Upper lobe of right lung (tissue), 1 donor: ENCODE measurements around the gene DNAH2. TPM values are rescaled to one million over a fixed set of nuclear protein-coding genes. Genes with fewer than 3 reads are reported as not detected.

Experiments
- ATAC-seq: fragments of 200-7000 bp; cut with Tn5 transposase; one replicate; pipeline ENCODE4 v1.9.1; 2020; ENCODE audit warnings: mild to moderate bottlenecking, moderate library complexity
- DNase-seq: peaks from one replicate; pipeline ENCODE4 v3.0.0-alpha.2; 2020
- H3K27ac ChIP-seq: fragments of 200-600 bp; one replicate; pipeline ENCODE4 v1.8.0; 2022
- H3K27me3 ChIP-seq: fragments of 200-600 bp; one replicate; pipeline ENCODE4 v1.8.0; 2022; ENCODE audit warnings: mild to moderate bottlenecking
- H3K36me3 ChIP-seq: fragments of 200-600 bp; one replicate; pipeline ENCODE4 v1.8.0; 2022
- H3K4me1 ChIP-seq: fragments of 200-600 bp; one replicate; pipeline ENCODE4 v1.8.0; 2022
- H3K4me3 ChIP-seq: fragments of 200-600 bp; one replicate; pipeline ENCODE4 v1.8.0; 2022; ENCODE audit warnings: mild to moderate bottlenecking
- H3K9me3 ChIP-seq: fragments of 200-600 bp; one replicate; pipeline ENCODE4 v1.8.0; 2022
- intact Hi-C: fragments of 100-400 bp; cut with DNase I; formaldehyde crosslinking; loops from one replicate; pipeline ENCODE4 v1.11.0; 2022
- total RNA-seq: library from RNA; stranded (reverse); fragmentation: NEBNext Ultra II Directional; extraction: Animal tissue kit (Norgen Biotek cat#: 25700); gene quantifications from one replicate; pipeline ENCODE4 v1.2.1, GENCODE V29; 2021
- TF ChIP-seq, protein P1 (sequence below): fragments of 200-600 bp; IDR thresholded peaks from one replicate; pipeline ENCODE4 v1.8.0; 2022; ENCODE audit warnings: antibody characterized with exemption
- donor health status: DM: no; HTN: yes; CAD: no; lungs with severe emphysema.

The DNAH2 gene
- total RNA-seq, 1 donor from 2014 or later = 0.58 TPM

DNA sequence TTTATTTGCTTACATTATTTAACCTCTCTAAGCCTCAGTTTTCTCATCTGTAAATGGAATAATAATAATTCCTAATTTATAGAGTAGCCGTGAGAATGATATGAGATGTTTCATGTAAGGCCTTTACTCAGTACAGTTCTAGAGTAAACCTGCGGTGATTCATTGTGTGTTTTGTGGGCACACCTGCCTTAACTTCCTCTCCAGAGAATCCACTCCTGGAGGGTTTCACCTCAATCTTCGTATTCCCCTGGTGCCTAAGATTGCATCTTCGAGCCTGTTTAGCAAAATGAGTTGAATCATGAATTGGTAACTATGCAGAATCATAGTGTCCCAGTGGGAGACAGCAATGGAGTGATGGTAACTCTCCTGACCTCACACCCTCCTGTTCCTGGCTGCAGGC, 52.3 kb downstream of the DNAH2 start:
- TF ChIP-seq, protein P1, sequence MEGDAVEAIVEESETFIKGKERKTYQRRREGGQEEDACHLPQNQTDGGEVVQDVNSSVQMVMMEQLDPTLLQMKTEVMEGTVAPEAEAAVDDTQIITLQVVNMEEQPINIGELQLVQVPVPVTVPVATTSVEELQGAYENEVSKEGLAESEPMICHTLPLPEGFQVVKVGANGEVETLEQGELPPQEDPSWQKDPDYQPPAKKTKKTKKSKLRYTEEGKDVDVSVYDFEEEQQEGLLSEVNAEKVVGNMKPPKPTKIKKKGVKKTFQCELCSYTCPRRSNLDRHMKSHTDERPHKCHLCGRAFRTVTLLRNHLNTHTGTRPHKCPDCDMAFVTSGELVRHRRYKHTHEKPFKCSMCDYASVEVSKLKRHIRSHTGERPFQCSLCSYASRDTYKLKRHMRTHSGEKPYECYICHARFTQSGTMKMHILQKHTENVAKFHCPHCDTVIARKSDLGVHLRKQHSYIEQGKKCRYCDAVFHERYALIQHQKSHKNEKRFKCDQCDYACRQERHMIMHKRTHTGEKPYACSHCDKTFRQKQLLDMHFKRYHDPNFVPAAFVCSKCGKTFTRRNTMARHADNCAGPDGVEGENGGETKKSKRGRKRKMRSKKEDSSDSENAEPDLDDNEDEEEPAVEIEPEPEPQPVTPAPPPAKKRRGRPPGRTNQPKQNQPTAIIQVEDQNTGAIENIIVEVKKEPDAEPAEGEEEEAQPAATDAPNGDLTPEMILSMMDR = no peak
- Histone ChIP-seq H3K27me3 (no peaks in the 10 kb centered on the region), H3K36me3 (no peaks in the 10 kb centered on the region), H3K27ac (no peak overlapping the region), H3K4me1 (no peaks in the 10 kb centered on the region), H3K4me3 (no peak overlapping the region), H3K9me3 (no peaks in the 10 kb centered on the region)
- no peak for ATAC-seq
- intact Hi-C loops = no loop called here
- no peak for DNase-seq

GRCh38 chr17:7774055-7774521, 56.5 kb downstream of the DNAH2 start:
- TF ChIP-seq, protein P1 = no peak
- H3K27me3 ChIP-seq = no peaks in the 10 kb centered on the region
- H3K27ac ChIP-seq = no peak overlapping the region
- DNase-seq (no peak), ATAC-seq (peak; percentile 61)
- no peaks in the 10 kb centered on the region for H3K36me3 ChIP-seq
- H3K9me3 ChIP-seq = no peaks in the 10 kb centered on the region
- H3K4me3 ChIP-seq = no peak overlapping the region
- intact Hi-C loops = no loop called here
- no peaks in the 10 kb centered on the region for H3K4me1 ChIP-seq

- Histone ChIP-seq H3K4me3 (no peak overlapping the region), H3K27me3 (no peaks in the 10 kb centered on the region), H3K27ac (no peak overlapping the region), H3K4me1 (no peaks in the 10 kb centered on the region), H3K9me3 (no peaks in the 10 kb centered on the region), H3K36me3 (no peaks in the 10 kb centered on the region)
- DNase-seq (no peak), ATAC-seq (peak; percentile 51)
- intact Hi-C loops = no loop called here
- TF ChIP-seq, protein P1 = no peak
These were observed 57.5 kb downstream of the DNAH2 start for GRCh38 chr17:7775051-7775450.

DNA sequence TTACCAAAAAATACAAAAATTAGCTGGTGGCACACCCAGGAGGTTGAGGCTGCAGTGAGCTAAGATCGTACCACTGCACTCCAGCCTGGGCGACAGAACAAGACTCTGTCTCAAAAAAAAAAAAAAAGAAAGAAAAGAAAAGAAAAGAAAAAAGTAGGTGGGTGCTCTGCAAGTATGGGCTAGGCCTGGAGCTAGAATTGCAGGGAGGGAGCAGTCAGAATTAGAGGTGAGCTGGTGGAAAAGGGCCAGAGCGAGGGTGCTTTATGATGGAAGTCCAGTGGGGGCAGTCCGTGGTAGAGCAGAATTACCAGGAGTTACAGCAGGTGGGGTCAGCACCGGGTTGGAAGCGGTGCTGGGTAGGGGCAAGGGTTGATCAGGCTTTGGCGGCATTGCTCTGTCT, 59.5 kb downstream of the DNAH2 start:
- H3K36me3 ChIP-seq = no peaks in the 10 kb centered on the region
- H3K4me3 ChIP-seq = no peak overlapping the region
- DNase-seq = no peak
- H3K4me1 ChIP-seq = no peaks in the 10 kb centered on the region
- TF ChIP-seq, protein P1 = no peak
- intact Hi-C loops = no loop called here
- no peaks in the 10 kb centered on the region for H3K9me3 ChIP-seq
- ATAC-seq = no peak
- no peak overlapping the region for H3K27ac ChIP-seq
- H3K27me3 ChIP-seq = no peaks in the 10 kb centered on the region

GRCh38 chr17:7780736-7781135, 63.2 kb downstream of the DNAH2 start:
- Histone ChIP-seq H3K36me3 (no peaks in the 10 kb centered on the region), H3K27ac (no peak overlapping the region), H3K4me3 (no peak overlapping the region), H3K4me1 (no peaks in the 10 kb centered on the region), H3K27me3 (no peaks in the 10 kb centered on the region), H3K9me3 (no peaks in the 10 kb centered on the region)
- TF ChIP-seq, protein P1 = no peak
- ATAC-seq (no peak), DNase-seq (no peak)
- intact Hi-C loops = no loop called here

DNA sequence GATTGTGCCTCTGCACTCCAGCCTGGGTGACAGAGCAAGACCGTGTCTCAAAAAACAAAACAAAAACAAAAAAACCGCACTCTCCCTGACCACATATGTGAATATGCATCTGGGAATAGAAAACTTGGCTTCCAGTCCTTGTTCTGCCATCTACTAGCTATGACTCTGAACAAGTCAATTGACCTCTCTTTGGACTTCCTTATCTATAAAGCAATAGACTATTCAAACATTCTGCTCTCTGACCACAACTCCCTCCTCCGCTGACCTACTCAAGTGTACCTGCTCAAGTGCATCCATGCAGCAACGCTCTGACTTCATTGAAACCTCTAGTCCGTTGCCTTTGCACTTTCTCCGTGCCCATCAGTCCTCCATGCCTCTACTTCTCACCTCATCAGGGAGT, 63.9 kb downstream of the DNAH2 start:
- no peaks in the 10 kb centered on the region for H3K4me1 ChIP-seq
- no peaks in the 10 kb centered on the region for H3K27me3 ChIP-seq
- no peaks in the 10 kb centered on the region for H3K9me3 ChIP-seq
- TF ChIP-seq, protein P1 = no peak
- no peak for DNase-seq
- no peak overlapping the region for H3K4me3 ChIP-seq
- peak; percentile 87 for ATAC-seq
- no peak overlapping the region for H3K27ac ChIP-seq
- H3K36me3 ChIP-seq = no peaks in the 10 kb centered on the region
- intact Hi-C loops = no loop called here
